GM12873 (cell line): Measurements from ENCODE around the gene GRIK5.

Experiments used
- TF ChIP-seq, protein P1 (sequence below): IDR thresholded peaks from 2 replicates; pipeline ENCODE4 v1.5.1; 2012; ENCODE audit warnings: low read depth, mild to moderate bottlenecking, moderate library complexity, low read length, control low read depth; ENCODE audit not compliant: insufficient read depth; ENCODE audit errors: missing control alignments

GRIK5 gene

DNA sequence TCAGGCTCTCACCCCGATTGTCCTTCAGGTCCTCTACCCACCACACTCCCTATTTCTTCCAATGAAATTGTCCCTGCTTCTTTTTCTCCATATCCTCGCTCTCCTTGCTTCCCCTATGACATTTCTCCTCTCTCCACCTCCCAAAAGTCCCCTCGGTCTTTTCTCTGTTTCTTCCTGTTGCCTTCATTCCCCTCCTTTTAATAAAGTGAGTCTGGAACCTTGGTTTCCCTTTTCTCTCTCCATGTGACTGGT lies 5.3 kb upstream of the GRIK5 start:
- TF ChIP-seq, protein P1, sequence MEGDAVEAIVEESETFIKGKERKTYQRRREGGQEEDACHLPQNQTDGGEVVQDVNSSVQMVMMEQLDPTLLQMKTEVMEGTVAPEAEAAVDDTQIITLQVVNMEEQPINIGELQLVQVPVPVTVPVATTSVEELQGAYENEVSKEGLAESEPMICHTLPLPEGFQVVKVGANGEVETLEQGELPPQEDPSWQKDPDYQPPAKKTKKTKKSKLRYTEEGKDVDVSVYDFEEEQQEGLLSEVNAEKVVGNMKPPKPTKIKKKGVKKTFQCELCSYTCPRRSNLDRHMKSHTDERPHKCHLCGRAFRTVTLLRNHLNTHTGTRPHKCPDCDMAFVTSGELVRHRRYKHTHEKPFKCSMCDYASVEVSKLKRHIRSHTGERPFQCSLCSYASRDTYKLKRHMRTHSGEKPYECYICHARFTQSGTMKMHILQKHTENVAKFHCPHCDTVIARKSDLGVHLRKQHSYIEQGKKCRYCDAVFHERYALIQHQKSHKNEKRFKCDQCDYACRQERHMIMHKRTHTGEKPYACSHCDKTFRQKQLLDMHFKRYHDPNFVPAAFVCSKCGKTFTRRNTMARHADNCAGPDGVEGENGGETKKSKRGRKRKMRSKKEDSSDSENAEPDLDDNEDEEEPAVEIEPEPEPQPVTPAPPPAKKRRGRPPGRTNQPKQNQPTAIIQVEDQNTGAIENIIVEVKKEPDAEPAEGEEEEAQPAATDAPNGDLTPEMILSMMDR, result no peak

DNA sequence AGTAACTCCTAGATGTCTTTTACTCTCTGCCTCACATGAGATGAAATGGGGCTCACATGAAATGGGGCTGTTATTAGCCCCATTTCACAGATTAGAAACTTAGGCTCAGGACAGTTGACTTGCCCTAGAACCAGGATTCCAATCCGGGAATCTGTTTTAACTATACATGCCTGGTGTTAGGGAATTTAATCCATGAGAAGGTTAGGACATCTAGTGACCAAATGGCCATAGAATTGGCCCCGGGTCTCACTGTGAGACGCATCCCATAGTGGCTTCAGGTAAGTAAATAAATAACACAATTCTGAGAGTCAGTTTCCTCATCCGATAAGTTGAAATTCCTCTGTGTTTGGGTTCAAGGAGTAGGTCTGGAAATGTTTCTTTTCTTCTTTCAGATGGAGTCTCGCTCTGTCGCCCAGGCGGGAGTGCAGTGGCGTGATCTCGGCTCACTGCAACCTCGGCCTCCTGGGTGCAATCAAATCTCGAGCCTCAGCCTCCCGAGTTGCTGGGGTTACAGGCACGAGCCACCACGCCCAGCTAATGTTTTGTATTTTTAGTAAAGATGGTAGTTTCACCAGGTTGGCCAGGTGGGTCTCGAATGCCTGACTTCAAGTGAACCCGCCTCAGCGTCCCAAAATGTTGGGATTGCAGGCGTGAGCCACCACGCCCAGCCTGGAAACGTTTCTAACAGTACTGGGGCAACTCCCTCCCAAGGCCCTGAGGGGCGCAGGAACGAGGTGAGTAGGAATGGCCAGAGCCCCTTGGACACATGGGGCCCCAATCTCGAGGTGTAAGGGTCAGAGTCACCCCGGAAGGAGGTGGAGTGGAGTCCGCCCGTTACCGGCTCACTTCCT lies 4.7 kb upstream of the GRIK5 start:
- TF ChIP-seq, protein P1, result no peak

DNA sequence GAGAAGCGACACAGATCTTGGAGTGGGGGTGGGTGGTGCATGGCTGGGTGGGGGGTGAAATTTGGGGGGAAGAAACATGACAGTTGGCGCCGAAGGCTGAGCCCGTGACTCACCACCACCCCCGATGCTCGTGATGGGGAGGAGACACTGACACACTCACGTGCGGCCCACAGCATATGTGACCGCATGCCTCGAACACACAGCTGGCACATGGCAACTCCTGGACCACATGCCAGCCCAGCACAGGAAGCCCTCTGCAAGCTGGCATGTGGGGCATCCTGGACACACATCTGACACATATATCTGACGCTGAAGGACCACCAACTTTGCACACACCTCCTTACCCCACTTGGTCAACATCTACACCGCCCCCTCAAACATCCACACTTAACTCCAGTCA lies 1.2 kb upstream of the GRIK5 start:
- TF ChIP-seq, protein P1, result no peak

DNA sequence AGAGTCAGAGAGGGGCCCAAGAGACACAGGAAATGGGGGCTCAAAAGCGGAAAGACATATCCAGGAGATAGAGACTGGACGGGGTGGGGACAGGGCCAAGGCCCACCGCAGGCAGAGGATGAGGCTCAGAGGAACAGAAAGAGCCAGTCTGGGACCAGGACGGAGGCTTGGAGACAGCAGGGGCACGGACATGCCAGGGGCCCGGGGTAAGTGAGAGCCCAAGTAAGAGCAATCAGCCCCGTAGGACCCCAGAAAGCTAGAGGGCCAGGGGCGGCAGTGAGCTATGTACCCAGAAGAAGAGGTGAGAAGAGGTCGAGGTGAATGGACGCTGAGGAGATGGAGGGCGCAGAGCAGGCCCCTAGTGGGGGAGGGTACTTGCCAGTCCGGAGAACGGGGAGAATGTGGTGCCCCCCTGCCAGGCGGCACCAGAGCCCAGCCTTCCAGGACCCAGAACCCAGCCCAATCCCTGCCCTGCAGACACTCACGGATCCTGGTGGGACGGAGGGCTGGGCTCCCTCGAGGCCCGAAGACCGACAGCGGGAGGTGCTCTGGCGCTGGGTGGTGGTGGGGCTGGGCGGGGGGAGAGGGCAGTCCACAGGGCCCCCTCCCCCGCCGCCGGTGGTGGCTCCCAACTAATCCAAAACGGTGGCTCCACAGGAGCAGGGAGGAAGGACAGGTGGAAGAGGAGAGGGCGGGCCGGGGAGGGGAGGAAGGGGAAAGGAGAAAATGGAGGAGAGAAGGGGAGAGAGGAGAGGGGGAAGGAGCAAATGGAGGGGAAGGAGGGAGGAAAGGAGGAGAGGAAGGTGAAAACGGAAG lies 1.0 kb downstream of the GRIK5 start:
- TF ChIP-seq, protein P1, result no peak

DNA sequence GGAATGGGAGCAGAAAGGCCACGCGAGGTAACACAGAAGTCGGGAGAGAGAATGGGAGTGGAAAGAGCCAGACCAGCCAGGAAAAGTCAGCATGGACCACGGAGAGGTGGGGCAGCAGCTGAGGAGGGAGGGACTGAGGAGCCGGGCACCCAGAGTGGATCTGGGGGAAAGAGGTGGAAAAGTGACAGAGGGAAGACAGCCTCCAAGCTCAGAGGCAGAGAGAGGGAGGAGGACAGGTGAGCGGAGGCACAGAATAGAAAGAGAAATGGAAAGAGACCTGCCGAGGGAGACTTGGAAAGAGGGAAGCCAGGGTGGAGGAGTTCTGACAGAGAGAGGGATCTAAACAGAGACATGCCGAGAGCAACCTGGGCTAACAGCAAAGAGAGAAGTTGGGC lies 1.6 kb downstream of the GRIK5 start:
- TF ChIP-seq, protein P1, result no peak

DNA sequence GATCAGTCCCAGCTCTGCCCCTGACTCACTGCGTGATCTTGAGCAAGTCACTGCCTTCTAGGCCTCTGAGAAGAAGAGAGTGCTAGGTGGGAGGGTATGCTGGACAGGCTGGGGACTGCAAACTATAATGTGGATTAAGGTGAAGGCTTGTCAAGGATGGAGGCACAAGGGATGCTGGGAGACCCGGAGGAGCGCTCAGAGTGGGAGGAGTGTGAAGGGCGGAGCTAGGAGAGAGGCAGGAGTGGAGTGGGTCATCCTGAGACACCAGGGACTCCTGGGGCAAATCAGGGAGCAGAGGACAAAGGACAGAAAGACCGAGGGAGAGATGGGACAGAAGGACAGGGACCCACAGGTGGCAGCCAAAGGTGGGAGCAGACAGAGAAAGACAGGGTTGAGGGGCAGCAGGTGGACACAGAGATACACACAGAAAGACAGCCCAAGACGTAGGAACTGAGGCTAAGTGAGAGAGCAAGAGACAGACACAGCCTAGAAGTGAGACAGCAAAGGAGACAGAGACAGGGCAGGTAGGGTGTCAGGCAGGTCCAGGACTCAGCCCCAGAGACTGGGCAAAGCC lies 2.6 kb downstream of the GRIK5 start:
- TF ChIP-seq, protein P1, result no peak

DNA sequence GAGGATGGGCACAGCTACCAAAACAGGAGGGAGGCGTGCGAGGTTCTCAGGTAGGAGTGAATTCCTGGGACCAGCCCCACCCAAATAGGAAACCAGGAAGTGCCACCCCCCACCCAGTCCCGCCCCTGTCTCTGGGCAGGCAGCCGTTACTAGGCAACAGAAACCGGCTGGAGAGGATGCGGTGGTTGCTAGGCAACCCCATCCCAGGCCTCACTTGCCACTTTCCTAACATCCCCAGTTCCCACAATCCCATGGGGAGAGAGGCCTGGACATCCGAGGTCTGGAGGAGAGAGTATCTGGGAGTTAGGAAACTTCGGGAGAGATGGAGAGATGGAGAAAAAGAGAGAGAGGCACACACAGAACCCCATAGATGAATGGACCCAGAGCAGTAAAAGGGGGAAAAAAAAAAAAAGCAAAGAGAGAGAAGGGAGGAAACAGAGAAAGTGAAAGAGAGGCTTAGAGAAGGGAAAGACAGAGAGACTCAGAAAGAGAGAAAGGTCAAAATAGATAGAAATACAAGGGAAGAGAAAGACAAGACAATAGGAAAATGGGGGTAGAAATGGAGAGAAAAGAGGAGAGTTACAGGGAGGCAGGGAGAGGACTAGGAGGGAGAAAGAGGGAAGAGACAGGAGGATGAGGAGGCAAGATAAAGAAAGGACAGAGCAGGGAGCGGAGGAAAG lies 3.8 kb downstream of the GRIK5 start:
- TF ChIP-seq, protein P1, result no peak
